Neural cell (in vitro differentiated cells): ENCODE results near the gene ARID1B.

ENCODE experiments used
- EP300 ChIP-seq: fragments of 450-650 bp; conservative IDR thresholded peaks from 2 replicates; pipeline ENCODE4 v1.6.1; 2014; ENCODE audit warnings: antibody characterized with exemption, mild to moderate bottlenecking, moderate library complexity; ENCODE audit not compliant: poor library complexity, severe bottlenecking
- EZH2 ChIP-seq: fragments of 200-600, 300-800 bp; shearing (Covaris generic), sonication (generic); IDR thresholded peaks from 2 replicates; pipeline ENCODE4 v1.6.1; 2014; ENCODE audit warnings: antibody characterized with exemption, low read length, borderline replicate concordance, mild to moderate bottlenecking; ENCODE audit not compliant: insufficient read depth, poor library complexity, severe bottlenecking
- POLR2AphosphoS5 ChIP-seq: IDR thresholded peaks from 2 replicates; pipeline ENCODE4 v1.6.1; 2012
- RAD21 ChIP-seq: fragments of 450-650 bp; conservative IDR thresholded peaks from 2 replicates; pipeline ENCODE4 v1.6.1; 2014; ENCODE audit warnings: antibody characterized with exemption, mild to moderate bottlenecking, moderate library complexity
- SMC3 ChIP-seq: fragments of 450-650 bp; conservative IDR thresholded peaks from 2 replicates; pipeline ENCODE4 v1.6.1; 2014; ENCODE audit warnings: antibody characterized with exemption, mild to moderate bottlenecking, moderate library complexity; ENCODE audit not compliant: poor library complexity
- TF ChIP-seq, protein P1 (sequence below): fragments of 450-650 bp; IDR thresholded peaks from 2 replicates; pipeline ENCODE4 v1.5.1; 2014; ENCODE audit warnings: antibody characterized with exemption, mild to moderate bottlenecking, moderate library complexity; ENCODE audit not compliant: poor library complexity, severe bottlenecking

DNA sequence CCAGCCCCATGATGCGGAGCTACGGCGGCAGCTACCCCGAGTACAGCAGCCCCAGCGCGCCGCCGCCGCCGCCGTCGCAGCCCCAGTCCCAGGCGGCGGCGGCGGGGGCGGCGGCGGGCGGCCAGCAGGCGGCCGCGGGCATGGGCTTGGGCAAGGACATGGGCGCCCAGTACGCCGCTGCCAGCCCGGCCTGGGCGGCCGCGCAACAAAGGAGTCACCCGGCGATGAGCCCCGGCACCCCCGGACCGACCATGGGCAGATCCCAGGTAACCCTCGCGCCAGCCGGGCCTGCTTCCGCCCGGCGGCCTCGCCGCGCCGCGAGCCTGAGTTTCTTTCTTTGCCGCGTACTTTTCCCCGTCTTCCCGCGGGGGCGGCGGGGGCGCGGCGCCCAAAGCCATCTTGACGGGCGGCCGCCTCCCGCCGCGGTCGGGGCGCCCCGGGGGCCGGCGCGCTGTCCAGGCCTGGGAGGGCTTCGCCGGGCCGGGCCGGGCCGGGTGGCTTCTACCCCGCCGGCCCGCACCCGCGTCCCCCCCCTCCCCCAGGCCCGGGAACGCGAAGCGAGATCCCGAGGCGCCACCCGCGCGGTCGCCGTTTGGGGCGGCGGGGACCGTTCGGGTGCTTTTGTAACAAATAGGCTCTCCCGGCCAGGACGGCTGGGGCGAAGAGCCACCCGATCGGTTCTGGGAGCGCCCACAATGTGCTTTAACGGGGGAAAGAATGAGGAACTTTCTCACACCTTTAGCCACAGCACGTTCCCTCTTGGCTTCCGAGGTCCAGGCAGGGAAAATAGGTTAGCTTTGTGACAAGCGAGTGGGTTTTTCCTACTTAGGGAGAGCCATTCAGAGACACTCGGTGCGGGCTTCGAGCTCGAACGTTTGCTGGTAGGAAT is 2.3 kb downstream of the ARID1B start:
- TF ChIP-seq EP300 = no peak
- TF ChIP-seq, protein P1, sequence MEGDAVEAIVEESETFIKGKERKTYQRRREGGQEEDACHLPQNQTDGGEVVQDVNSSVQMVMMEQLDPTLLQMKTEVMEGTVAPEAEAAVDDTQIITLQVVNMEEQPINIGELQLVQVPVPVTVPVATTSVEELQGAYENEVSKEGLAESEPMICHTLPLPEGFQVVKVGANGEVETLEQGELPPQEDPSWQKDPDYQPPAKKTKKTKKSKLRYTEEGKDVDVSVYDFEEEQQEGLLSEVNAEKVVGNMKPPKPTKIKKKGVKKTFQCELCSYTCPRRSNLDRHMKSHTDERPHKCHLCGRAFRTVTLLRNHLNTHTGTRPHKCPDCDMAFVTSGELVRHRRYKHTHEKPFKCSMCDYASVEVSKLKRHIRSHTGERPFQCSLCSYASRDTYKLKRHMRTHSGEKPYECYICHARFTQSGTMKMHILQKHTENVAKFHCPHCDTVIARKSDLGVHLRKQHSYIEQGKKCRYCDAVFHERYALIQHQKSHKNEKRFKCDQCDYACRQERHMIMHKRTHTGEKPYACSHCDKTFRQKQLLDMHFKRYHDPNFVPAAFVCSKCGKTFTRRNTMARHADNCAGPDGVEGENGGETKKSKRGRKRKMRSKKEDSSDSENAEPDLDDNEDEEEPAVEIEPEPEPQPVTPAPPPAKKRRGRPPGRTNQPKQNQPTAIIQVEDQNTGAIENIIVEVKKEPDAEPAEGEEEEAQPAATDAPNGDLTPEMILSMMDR = no peak
- no peak for TF ChIP-seq EZH2
- TF ChIP-seq RAD21 = no peak
- TF ChIP-seq SMC3 = no peak
- TF ChIP-seq POLR2AphosphoS5 = no peak
